Liver (tissue), 9 donors: ENCODE measurements around the gene TTBK1. TPM values are rescaled to one million over a fixed set of nuclear protein-coding genes. Genes with fewer than 3 reads are reported as not detected.
A peak's percentile ranks its signal among the peaks of the same experiment; 100 is the strongest.

Source experiments
- DNase-seq: peaks from one replicate; pipeline ENCODE4 v3.0.0-alpha.2; 2017; ENCODE audit warnings: low spot score
- H3K27ac ChIP-seq, 2 donors: one replicate each; pipeline ENCODE4 v1.7.0; 2013; ENCODE audit warnings: inconsistent platforms in 2 of 2, low read length in 2 of 2, control low read depth in 1 of 2, low read depth in 1 of 2, mild to moderate bottlenecking in 1 of 2
- H3K27me3 ChIP-seq, 4 donors: one replicate each; pipeline versions ENCODE4 v1.6.1 to v1.7.0; 2013; ENCODE audit warnings: low read length in 3 of 4, inconsistent platforms in 1 of 4, mild to moderate bottlenecking in 1 of 4, moderate library complexity in 1 of 4; ENCODE audit not compliant: control insufficient read depth in 4 of 4, insufficient read depth in 4 of 4
- H3K36me3 ChIP-seq, 4 donors: one replicate each; pipeline versions ENCODE4 v1.6.1 to v1.7.0; 2013; ENCODE audit warnings: low read length in 3 of 4, mild to moderate bottlenecking in 3 of 4, low read depth in 1 of 4, moderate library complexity in 1 of 4; ENCODE audit not compliant: control insufficient read depth in 4 of 4, insufficient read depth in 3 of 4
- H3K4me1 ChIP-seq, 4 donors: one replicate each; pipeline versions ENCODE4 v1.6.1 to v1.7.0; 2013; ENCODE audit warnings: low read length in 3 of 4, mild to moderate bottlenecking in 3 of 4, moderate library complexity in 1 of 4; ENCODE audit not compliant: control insufficient read depth in 4 of 4, insufficient read depth in 4 of 4
- H3K4me3 ChIP-seq, 3 donors: one replicate each; pipeline versions ENCODE4 v1.6.1 to v1.7.0; 2013; ENCODE audit warnings: low read length in 3 of 3, control low read depth in 1 of 3, low read depth in 1 of 3, mild to moderate bottlenecking in 1 of 3
- H3K9ac ChIP-seq, 2 donors: one replicate each; pipeline ENCODE4 v1.7.0; 2013; ENCODE audit warnings: low read length in 2 of 2, mild to moderate bottlenecking in 2 of 2, moderate library complexity in 2 of 2, control low read depth in 1 of 2, low read depth in 1 of 2
- H3K9me3 ChIP-seq, 4 donors: one replicate each; pipeline versions ENCODE4 v1.6.1 to v1.7.0; 2013; ENCODE audit warnings: low read length in 3 of 4; ENCODE audit not compliant: control insufficient read depth in 4 of 4
- ATF3 ChIP-seq: IDR thresholded peaks from 2 replicates; pipeline ENCODE4 v1.6.1; 2016; ENCODE audit warnings: antibody characterized with exemption
- EGR1 ChIP-seq, 2 donors: IDR thresholded peaks; 2 replicates each; pipeline ENCODE4 v1.6.1; 2016 to 2018; ENCODE audit warnings: antibody characterized with exemption in 2 of 2, low read depth in 2 of 2
- FOXA1 ChIP-seq: IDR thresholded peaks from 2 replicates; pipeline ENCODE4 v1.6.1; 2016; ENCODE audit warnings: antibody characterized with exemption
- FOXA2 ChIP-seq: IDR thresholded peaks from 2 replicates; pipeline ENCODE4 v1.6.1; 2016; ENCODE audit warnings: antibody characterized with exemption
- GABPA ChIP-seq, 2 donors: IDR thresholded peaks in 1 of 2; conservative IDR thresholded peaks in 1 of 2; 2 replicates each; pipeline ENCODE4 v1.6.1; 2016; ENCODE audit warnings: antibody characterized with exemption in 2 of 2, mild to moderate bottlenecking in 1 of 2, moderate library complexity in 1 of 2
- HNF4A ChIP-seq, 2 donors: conservative IDR thresholded peaks; 2 replicates each; pipeline ENCODE4 v1.6.1; 2016; ENCODE audit warnings: antibody characterized with exemption in 2 of 2, mild to moderate bottlenecking in 2 of 2
- HNF4G ChIP-seq: IDR thresholded peaks from 2 replicates; pipeline ENCODE4 v1.6.1; 2016; ENCODE audit warnings: antibody characterized with exemption
- JUND ChIP-seq, 2 donors: IDR thresholded peaks; 2 replicates each; pipeline ENCODE4 v1.6.1; 2016; ENCODE audit warnings: antibody characterized with exemption in 2 of 2
- MAX ChIP-seq: IDR thresholded peaks from 2 replicates; pipeline ENCODE4 v1.6.1; 2016; ENCODE audit warnings: antibody characterized with exemption
- NR2F2 ChIP-seq: IDR thresholded peaks from 2 replicates; pipeline ENCODE4 v1.6.1; 2016; ENCODE audit warnings: antibody characterized with exemption
- RAD21 ChIP-seq, 2 donors: IDR thresholded peaks; 2 replicates each; pipeline ENCODE4 v1.6.1; 2016; ENCODE audit warnings: antibody characterized with exemption in 2 of 2, mild to moderate bottlenecking in 2 of 2
- RXRA ChIP-seq, 2 donors: IDR thresholded peaks; 2 replicates each; pipeline ENCODE4 v1.6.1; 2017 to 2018; ENCODE audit warnings: antibody characterized with exemption in 2 of 2, mild to moderate bottlenecking in 1 of 2
- SP1 ChIP-seq: IDR thresholded peaks from 2 replicates; pipeline ENCODE4 v1.6.1; 2018; ENCODE audit warnings: antibody characterized with exemption, mild to moderate bottlenecking
- TAF1 ChIP-seq: conservative IDR thresholded peaks from 2 replicates; pipeline ENCODE4 v1.6.1; 2016; ENCODE audit warnings: antibody characterized with exemption, mild to moderate bottlenecking
- YY1 ChIP-seq: IDR thresholded peaks from 2 replicates; pipeline ENCODE4 v1.6.1; 2016; ENCODE audit warnings: antibody characterized with exemption, mild to moderate bottlenecking
- WGBS: extraction: QIAGEN DNeasy Blood & Tissue Kit; methylation state at CpG from one replicate; pipeline ENCODE4 v1.1.7; 2013; 5-methylcytosine and 5-hydroxymethylcytosine counted together
- polyA plus RNA-seq, 2 donors: library from polyadenylated mRNA; stranded (reverse) in 1 of 2; unstranded in 1 of 2; fragments of 200-250 nt in 1 of 2; fragments of >200 nt in 1 of 2; fragmentation: Nextera tagmentation in 1 of 2; extraction: Ambion mirVana in 1 of 2; gene quantifications; one replicate each; pipeline versions ENCODE4 v1.2.1 to v1.2.3, GENCODE V29; 2013 to 2015
- total RNA-seq, 2 donors: library from RNA; depleted of rRNA; stranded (reverse); fragments of >200 nt; gene quantifications; one replicate each; pipeline ENCODE4 v1.2.3, GENCODE V29; 2014
- TF ChIP-seq, protein P1 (sequence below): IDR thresholded peaks from 2 replicates; pipeline ENCODE4 v1.6.1; 2016; ENCODE audit warnings: antibody characterized with exemption
- TF ChIP-seq, protein P2 (sequence below): IDR thresholded peaks from 2 replicates; pipeline ENCODE4 v1.6.1; 2016; ENCODE audit warnings: antibody characterized with exemption, mild to moderate bottlenecking
- TF ChIP-seq, protein P3 (sequence below): fragments of 150-350 bp; IDR thresholded peaks from 2 replicates; pipeline ENCODE4 v1.5.1; 2017; ENCODE audit warnings: improper control_type of control experiment, low read depth, low read length; ENCODE audit not compliant: missing input control
- donor health status: healthy.
- donor health status: healthy.
- donor health status: healthy.
- donor health status: healthy.
- donor health status: healthy.

The TTBK1 gene
- total and polyA plus RNA-seq, 4 donors, result 0.14 to 1.2 (median 0.44) TPM

GRCh38 chr6:43287717-43288679 lies 44.7 kb downstream of the TTBK1 start:
- Histone ChIP-seq H3K4me3 (no peak overlapping the region), H3K9ac (no peak overlapping the region), H3K27ac (peak overlapping the region; percentile 18 to 40), H3K27me3 (no peaks in the 10 kb centered on the region), H3K9me3 (no peaks in the 10 kb centered on the region), H3K4me1 (peaks cover 6 to 26% (median 15%) of the 10 kb centered on the region in 4 donors), H3K36me3 (no peaks in the 10 kb centered on the region)
- WGBS, result 75% methylated on average over 7 of the region's 7 CpGs
- no peak for DNase-seq
- TF ChIP-seq RAD21 (IDR thresholded peaks at IDR 0.05), result no peak
- TF ChIP-seq, protein P1, sequence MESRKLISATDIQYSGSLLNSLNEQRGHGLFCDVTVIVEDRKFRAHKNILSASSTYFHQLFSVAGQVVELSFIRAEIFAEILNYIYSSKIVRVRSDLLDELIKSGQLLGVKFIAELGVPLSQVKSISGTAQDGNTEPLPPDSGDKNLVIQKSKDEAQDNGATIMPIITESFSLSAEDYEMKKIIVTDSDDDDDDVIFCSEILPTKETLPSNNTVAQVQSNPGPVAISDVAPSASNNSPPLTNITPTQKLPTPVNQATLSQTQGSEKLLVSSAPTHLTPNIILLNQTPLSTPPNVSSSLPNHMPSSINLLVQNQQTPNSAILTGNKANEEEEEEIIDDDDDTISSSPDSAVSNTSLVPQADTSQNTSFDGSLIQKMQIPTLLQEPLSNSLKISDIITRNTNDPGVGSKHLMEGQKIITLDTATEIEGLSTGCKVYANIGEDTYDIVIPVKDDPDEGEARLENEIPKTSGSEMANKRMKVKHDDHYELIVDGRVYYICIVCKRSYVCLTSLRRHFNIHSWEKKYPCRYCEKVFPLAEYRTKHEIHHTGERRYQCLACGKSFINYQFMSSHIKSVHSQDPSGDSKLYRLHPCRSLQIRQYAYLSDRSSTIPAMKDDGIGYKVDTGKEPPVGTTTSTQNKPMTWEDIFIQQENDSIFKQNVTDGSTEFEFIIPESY, result no peak

DNA sequence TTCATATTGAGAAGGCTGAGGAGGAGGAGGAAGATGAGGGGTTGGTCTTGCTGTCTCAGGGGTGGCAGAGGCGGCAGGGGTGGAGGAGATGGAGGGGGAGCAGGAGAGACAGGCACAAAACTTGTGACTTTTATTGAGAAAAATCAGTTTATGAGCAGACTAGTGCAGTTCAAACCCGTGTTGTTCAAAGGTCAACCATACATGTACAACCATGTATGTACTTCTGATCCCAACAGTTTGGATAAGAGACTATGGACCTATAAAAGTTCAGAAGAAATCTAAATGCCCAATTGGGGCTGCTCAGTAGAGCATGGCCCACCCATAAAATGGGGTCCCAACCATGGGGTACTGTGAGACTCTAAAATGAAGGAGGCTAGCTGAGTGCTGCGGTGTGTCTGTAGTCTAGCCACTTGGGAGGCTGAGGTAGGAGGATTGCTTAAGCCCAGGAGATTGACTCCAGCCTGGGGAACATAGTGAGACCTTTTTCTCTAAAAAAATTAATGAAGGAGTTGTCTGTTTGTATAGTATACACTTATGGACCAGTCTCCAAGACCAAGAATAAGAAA lies 47.1 kb downstream of the TTBK1 start:
- TF ChIP-seq EGR1 (IDR thresholded peaks at IDR 0.05; ENCODE audit: low read depth in 2 of 2) (no peak), FOXA2 (no peak), HNF4A (conservative IDR thresholded peaks at IDR 0.05) (no peak), SP1 (no peak), JUND (IDR thresholded peaks at IDR 0.05) (no peak), ATF3 (no peak), FOXA1 (no peak), MAX (no peak), HNF4G (no peak), TAF1 (no peak), RXRA (IDR thresholded peaks at IDR 0.05) (no peak), YY1 (no peak), NR2F2 (no peak), GABPA (IDR thresholded peaks at IDR 0.05 in 1 of 2, conservative IDR thresholded peaks at IDR 0.05 in 1 of 2) (no peak)
- TF ChIP-seq, protein P2, sequence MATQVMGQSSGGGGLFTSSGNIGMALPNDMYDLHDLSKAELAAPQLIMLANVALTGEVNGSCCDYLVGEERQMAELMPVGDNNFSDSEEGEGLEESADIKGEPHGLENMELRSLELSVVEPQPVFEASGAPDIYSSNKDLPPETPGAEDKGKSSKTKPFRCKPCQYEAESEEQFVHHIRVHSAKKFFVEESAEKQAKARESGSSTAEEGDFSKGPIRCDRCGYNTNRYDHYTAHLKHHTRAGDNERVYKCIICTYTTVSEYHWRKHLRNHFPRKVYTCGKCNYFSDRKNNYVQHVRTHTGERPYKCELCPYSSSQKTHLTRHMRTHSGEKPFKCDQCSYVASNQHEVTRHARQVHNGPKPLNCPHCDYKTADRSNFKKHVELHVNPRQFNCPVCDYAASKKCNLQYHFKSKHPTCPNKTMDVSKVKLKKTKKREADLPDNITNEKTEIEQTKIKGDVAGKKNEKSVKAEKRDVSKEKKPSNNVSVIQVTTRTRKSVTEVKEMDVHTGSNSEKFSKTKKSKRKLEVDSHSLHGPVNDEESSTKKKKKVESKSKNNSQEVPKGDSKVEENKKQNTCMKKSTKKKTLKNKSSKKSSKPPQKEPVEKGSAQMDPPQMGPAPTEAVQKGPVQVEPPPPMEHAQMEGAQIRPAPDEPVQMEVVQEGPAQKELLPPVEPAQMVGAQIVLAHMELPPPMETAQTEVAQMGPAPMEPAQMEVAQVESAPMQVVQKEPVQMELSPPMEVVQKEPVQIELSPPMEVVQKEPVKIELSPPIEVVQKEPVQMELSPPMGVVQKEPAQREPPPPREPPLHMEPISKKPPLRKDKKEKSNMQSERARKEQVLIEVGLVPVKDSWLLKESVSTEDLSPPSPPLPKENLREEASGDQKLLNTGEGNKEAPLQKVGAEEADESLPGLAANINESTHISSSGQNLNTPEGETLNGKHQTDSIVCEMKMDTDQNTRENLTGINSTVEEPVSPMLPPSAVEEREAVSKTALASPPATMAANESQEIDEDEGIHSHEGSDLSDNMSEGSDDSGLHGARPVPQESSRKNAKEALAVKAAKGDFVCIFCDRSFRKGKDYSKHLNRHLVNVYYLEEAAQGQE, result no peak
- TF ChIP-seq, protein P1, result no peak
- TF ChIP-seq, protein P3, sequence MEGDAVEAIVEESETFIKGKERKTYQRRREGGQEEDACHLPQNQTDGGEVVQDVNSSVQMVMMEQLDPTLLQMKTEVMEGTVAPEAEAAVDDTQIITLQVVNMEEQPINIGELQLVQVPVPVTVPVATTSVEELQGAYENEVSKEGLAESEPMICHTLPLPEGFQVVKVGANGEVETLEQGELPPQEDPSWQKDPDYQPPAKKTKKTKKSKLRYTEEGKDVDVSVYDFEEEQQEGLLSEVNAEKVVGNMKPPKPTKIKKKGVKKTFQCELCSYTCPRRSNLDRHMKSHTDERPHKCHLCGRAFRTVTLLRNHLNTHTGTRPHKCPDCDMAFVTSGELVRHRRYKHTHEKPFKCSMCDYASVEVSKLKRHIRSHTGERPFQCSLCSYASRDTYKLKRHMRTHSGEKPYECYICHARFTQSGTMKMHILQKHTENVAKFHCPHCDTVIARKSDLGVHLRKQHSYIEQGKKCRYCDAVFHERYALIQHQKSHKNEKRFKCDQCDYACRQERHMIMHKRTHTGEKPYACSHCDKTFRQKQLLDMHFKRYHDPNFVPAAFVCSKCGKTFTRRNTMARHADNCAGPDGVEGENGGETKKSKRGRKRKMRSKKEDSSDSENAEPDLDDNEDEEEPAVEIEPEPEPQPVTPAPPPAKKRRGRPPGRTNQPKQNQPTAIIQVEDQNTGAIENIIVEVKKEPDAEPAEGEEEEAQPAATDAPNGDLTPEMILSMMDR, result no peak
- no peaks in the 10 kb centered on the region for H3K9me3 ChIP-seq
- peaks cover 6 to 26% (median 15%) of the 10 kb centered on the region in 4 donors for H3K4me1 ChIP-seq
- no peaks in the 10 kb centered on the region for H3K27me3 ChIP-seq
- WGBS, result 68% methylated on average over 3 of the region's 3 CpGs
- H3K4me3 ChIP-seq, result no peak overlapping the region
- no peaks in the 10 kb centered on the region for H3K36me3 ChIP-seq
- H3K27ac ChIP-seq, result peak overlapping the region; percentile 14 to 63
- H3K9ac ChIP-seq, result no peak overlapping the region
- DNase-seq, result no peak
